Measurements from ENCODE around the gene TANGO6.
"Not testable (repeated sequence)": the region's sequence is repeated elsewhere in the genome, so short reads cannot be mapped to it uniquely, and the experiment has no call there.

The TANGO6 gene

GRCh38 chr16:68984467-68984866 is 141.1 kb downstream of the TANGO6 start:
- no peaks in the 10 kb centered on the region for H3K4me1 Mint-ChIP-seq
- no peaks in the 10 kb centered on the region for H3K9me3 Mint-ChIP-seq
- no peak overlapping the region for H3K4me3 Mint-ChIP-seq
- peaks cover 30% of the 10 kb centered on the region for H3K36me3 Mint-ChIP-seq
- no peak overlapping the region for H3K27ac Mint-ChIP-seq
- ATAC-seq (ENCODE audit: low read depth) (no peak), DNase-seq (ENCODE audit: low spot score in 2 of 2) (no peak)
- H3K27me3 Mint-ChIP-seq = no peaks in the 10 kb centered on the region

GRCh38 chr16:68985268-68985667 is 141.9 kb downstream of the TANGO6 start:
- peaks cover 28% of the 10 kb centered on the region for H3K36me3 Mint-ChIP-seq
- no peak for DNase-seq (ENCODE audit: low spot score in 2 of 2)
- no peak overlapping the region for H3K4me3 Mint-ChIP-seq
- H3K27ac Mint-ChIP-seq = no peak overlapping the region
- H3K9me3 Mint-ChIP-seq = no peaks in the 10 kb centered on the region
- no peaks in the 10 kb centered on the region for H3K4me1 Mint-ChIP-seq
- no peak for ATAC-seq (ENCODE audit: low read depth)
- H3K27me3 Mint-ChIP-seq = no peaks in the 10 kb centered on the region

DNA sequence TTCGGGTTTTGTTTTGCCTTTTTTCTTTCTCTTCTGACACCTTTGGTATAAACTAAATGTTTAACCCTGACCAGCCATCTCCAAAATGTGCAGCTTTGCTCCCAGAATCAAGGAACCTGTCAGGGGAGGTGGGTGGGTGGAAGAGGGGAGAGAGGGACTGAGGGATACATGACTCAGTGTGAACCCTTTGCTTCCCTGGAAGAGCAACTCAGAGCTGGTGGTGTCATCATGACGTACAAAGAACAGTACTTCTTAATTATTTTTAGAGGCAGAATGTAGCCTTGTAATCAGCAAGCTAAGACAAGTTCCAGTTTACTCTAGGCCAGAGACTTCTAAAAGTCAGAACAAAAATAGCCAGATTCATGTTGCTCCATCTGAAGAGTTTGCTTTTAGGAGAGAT is 142.5 kb downstream of the TANGO6 start:
- Mint-ChIP-seq H3K4me1 (no peaks in the 10 kb centered on the region), H3K9me3 (no peaks in the 10 kb centered on the region), H3K27ac (no peak overlapping the region), H3K27me3 (no peaks in the 10 kb centered on the region), H3K4me3 (no peak overlapping the region), H3K36me3 (peaks cover 29% of the 10 kb centered on the region)
- no peak for ATAC-seq (ENCODE audit: low read depth)
- DNase-seq (ENCODE audit: low spot score in 2 of 2) = no peak

DNA sequence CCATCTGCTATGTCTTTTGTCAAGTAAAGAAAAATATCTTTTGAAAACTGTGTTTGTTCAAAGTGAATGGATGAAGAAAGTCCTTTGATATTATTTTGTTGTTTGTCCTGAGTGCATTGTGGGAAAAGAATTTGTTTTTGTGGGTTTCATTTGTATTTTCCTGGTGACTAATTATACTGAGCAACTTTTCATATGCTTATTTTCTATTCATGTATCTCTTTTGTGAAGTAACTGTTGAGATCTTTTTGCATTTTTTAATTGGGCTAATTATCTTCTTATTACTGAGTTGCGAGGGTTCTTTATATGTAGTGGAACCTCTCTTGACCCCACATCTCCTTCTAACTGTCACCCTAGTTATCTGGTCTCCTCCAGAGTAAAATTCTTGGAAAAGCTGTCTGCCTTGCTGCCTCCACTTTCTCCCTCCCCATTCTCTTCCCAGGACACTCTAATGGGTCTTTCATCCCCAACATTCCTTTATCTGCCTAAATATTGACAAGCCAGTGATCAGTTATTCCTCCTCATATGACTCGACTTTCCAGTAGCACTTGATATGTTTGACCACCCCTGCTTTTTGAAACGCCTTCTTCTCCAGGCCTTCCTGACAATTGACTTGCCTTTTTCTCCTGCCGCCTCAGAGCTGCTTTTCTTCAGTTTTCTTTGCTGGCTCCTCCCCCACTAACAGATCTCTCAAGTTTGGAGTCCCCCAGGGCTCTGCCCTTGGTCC is 144.6 kb downstream of the TANGO6 start:
- H3K9me3 Mint-ChIP-seq = no peaks in the 10 kb centered on the region
- H3K36me3 Mint-ChIP-seq = peaks cover 26% of the 10 kb centered on the region
- H3K4me1 Mint-ChIP-seq = no peaks in the 10 kb centered on the region
- no peak overlapping the region for H3K27ac Mint-ChIP-seq
- no peak overlapping the region for H3K4me3 Mint-ChIP-seq
- H3K27me3 Mint-ChIP-seq = no peaks in the 10 kb centered on the region
- ATAC-seq (ENCODE audit: low read depth) = no peak
- DNase-seq (ENCODE audit: low spot score in 2 of 2) = no peak

- not testable (repeated sequence) for DNase-seq (ENCODE audit: low spot score in 2 of 2); H3K27me3 Mint-ChIP-seq; H3K4me3 Mint-ChIP-seq; H3K9me3 Mint-ChIP-seq; H3K4me1 Mint-ChIP-seq; H3K27ac Mint-ChIP-seq; ATAC-seq (ENCODE audit: low read depth)
- H3K36me3 Mint-ChIP-seq = peaks cover 23% of the 10 kb centered on the region
Observed at GRCh38 chr16:68990172-68990845, 147.0 kb downstream of the TANGO6 start.

- Mint-ChIP-seq H3K27ac (no peak overlapping the region), H3K27me3 (no peaks in the 10 kb centered on the region), H3K36me3 (peaks cover 21% of the 10 kb centered on the region), H3K9me3 (no peaks in the 10 kb centered on the region), H3K4me1 (no peaks in the 10 kb centered on the region), H3K4me3 (no peak overlapping the region)
- ATAC-seq (ENCODE audit: low read depth) (no peak), DNase-seq (ENCODE audit: low spot score in 2 of 2) (no peak)
Observed at GRCh38 chr16:68991075-68991474, 147.7 kb downstream of the TANGO6 start.

- no peaks in the 10 kb centered on the region for H3K9me3 Mint-ChIP-seq
- no peaks in the 10 kb centered on the region for H3K27me3 Mint-ChIP-seq
- ATAC-seq (ENCODE audit: low read depth) (no peak), DNase-seq (ENCODE audit: low spot score in 2 of 2) (no peak)
- H3K4me1 Mint-ChIP-seq = no peaks in the 10 kb centered on the region
- no peak overlapping the region for H3K4me3 Mint-ChIP-seq
- H3K36me3 Mint-ChIP-seq = peaks cover 27% of the 10 kb centered on the region
- H3K27ac Mint-ChIP-seq = no peak overlapping the region
Observed at GRCh38 chr16:68992521-68992920, 149.2 kb downstream of the TANGO6 start.

GRCh38 chr16:68993456-68993855 is 150.1 kb downstream of the TANGO6 start:
- H3K36me3 Mint-ChIP-seq = peaks cover 25% of the 10 kb centered on the region
- ATAC-seq (ENCODE audit: low read depth) (no peak), DNase-seq (ENCODE audit: low spot score in 2 of 2) (no peak)
- no peaks in the 10 kb centered on the region for H3K27me3 Mint-ChIP-seq
- no peaks in the 10 kb centered on the region for H3K9me3 Mint-ChIP-seq
- no peak overlapping the region for H3K27ac Mint-ChIP-seq
- H3K4me3 Mint-ChIP-seq = no peak overlapping the region
- H3K4me1 Mint-ChIP-seq = no peaks in the 10 kb centered on the region

DNA sequence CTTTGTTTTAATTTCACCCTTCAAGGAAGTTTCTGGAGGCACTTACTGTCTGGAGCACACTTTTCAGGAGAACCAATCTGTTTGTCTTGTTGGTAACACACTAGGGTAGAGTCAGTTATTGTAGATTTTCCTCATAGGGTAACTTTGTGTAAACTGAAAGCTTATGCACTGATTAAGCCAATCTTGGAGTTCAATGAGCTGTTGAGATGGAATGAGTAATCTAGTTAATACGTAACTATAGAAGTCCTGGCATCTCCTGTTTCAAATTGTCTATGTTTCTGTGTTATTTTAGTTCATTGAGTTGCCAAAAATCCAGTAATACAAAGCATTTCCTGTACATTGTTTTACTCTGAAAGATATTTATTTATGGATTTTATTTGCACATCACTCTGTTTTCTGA is 150.6 kb downstream of the TANGO6 start:
- no peak overlapping the region for H3K4me3 Mint-ChIP-seq

DNA sequence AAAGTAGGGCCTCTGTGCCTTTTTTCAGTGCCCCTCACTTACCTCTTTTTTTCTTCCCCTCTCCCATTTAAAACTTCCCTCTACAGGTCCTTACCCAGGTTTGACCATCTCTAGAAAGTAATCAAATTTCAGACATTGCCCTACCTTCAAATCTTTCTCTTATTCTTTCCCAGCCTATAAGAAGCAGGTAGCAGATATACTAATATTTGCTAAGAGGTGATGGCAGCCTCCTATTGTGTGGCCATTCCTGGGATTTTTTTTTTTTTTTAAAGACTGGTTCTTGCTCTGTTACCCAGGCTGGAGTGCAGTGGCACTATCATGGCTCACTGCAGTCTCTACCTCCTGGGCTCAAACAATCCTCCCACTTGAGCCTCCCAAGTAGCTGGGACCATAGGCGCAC is 151.0 kb downstream of the TANGO6 start:
- no peaks in the 10 kb centered on the region for H3K27me3 Mint-ChIP-seq

More for the DNA sequence above, 150.6 kb downstream of the TANGO6 start:
- Mint-ChIP-seq H3K27ac (no peak overlapping the region), H3K4me1 (no peaks in the 10 kb centered on the region), H3K27me3 (no peaks in the 10 kb centered on the region), H3K36me3 (peaks cover 24% of the 10 kb centered on the region), H3K9me3 (no peaks in the 10 kb centered on the region)
- no peak for ATAC-seq (ENCODE audit: low read depth)
- DNase-seq (ENCODE audit: low spot score in 2 of 2) = no peak

GRCh38 chr16:68995011-68995504 is 151.7 kb downstream of the TANGO6 start:
- Mint-ChIP-seq H3K9me3 (no peaks in the 10 kb centered on the region), H3K4me3 (no peak overlapping the region), H3K36me3 (peaks cover 18% of the 10 kb centered on the region), H3K27ac (no peak overlapping the region), H3K4me1 (no peaks in the 10 kb centered on the region), H3K27me3 (no peaks in the 10 kb centered on the region)
- DNase-seq (ENCODE audit: low spot score in 2 of 2) (no peak), ATAC-seq (ENCODE audit: low read depth) (no peak)

More for the DNA sequence above, 151.0 kb downstream of the TANGO6 start:
- H3K9me3 Mint-ChIP-seq = no peaks in the 10 kb centered on the region
- H3K4me3 Mint-ChIP-seq = no peak overlapping the region
- no peak for ATAC-seq (ENCODE audit: low read depth)
- H3K4me1 Mint-ChIP-seq = no peaks in the 10 kb centered on the region
- no peak overlapping the region for H3K27ac Mint-ChIP-seq
- DNase-seq (ENCODE audit: low spot score in 2 of 2) = no peak
- H3K36me3 Mint-ChIP-seq = peaks cover 21% of the 10 kb centered on the region

DNA sequence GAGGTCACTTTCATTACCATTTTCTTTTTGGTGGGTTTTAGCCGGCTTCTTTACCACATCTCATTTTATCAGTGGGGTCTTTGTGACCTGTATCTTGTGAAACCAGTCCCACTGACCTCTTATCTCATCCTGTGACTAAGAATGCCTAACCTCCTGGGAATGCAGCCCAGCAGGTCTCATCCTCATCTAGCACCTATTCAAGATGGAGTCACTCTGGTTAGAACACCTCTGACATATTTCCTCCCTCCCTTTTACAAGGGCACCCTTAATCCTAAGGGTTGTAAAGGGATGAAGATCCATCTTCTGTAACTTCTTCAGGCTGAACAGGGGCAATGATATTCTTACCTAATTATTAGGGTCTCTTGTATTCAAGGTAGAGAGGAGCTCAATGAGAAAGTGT is 154.2 kb downstream of the TANGO6 start:
- H3K36me3 Mint-ChIP-seq = peaks cover 28% of the 10 kb centered on the region
- DNase-seq (ENCODE audit: low spot score in 2 of 2) (no peak), ATAC-seq (ENCODE audit: low read depth) (no peak)
- H3K4me1 Mint-ChIP-seq = no peaks in the 10 kb centered on the region
- H3K27ac Mint-ChIP-seq = no peak overlapping the region
- peaks cover 3% of the 10 kb centered on the region for H3K9me3 Mint-ChIP-seq
- H3K27me3 Mint-ChIP-seq = no peaks in the 10 kb centered on the region
- H3K4me3 Mint-ChIP-seq = no peak overlapping the region

- no peak for ATAC-seq (ENCODE audit: low read depth)
- Mint-ChIP-seq H3K27me3 (no peaks in the 10 kb centered on the region), H3K4me1 (no peaks in the 10 kb centered on the region), H3K4me3 (no peak overlapping the region), H3K27ac (no peak overlapping the region), H3K9me3 (peaks cover 6% of the 10 kb centered on the region), H3K36me3 (peaks cover 36% of the 10 kb centered on the region)
- no peak for DNase-seq (ENCODE audit: low spot score in 2 of 2)
Observed at GRCh38 chr16:68999114-68999513, 155.8 kb downstream of the TANGO6 start.

- Mint-ChIP-seq H3K36me3 (peaks cover 25% of the 10 kb centered on the region), H3K27ac (no peak overlapping the region), H3K27me3 (no peaks in the 10 kb centered on the region), H3K4me3 (no peak overlapping the region), H3K9me3 (peaks cover 6% of the 10 kb centered on the region), H3K4me1 (peaks cover 6% of the 10 kb centered on the region)
- ATAC-seq (ENCODE audit: low read depth) = no peak
- no peak for DNase-seq (ENCODE audit: low spot score in 2 of 2)
Observed at GRCh38 chr16:69003500-69003899, 160.2 kb downstream of the TANGO6 start.
